HS-27A (cell line): ENCODE data around the gene PTPRK.

Experiments used
- DNase-seq: peaks from one replicate; pipeline ENCODE4 v3.0.0-alpha.2; 2012; ENCODE audit warnings: low read depth, missing footprints

PTPRK gene

GRCh38 chr6:128345278-128345677 is 175.1 kb downstream of the PTPRK start:
- DNase-seq: no peak

DNA sequence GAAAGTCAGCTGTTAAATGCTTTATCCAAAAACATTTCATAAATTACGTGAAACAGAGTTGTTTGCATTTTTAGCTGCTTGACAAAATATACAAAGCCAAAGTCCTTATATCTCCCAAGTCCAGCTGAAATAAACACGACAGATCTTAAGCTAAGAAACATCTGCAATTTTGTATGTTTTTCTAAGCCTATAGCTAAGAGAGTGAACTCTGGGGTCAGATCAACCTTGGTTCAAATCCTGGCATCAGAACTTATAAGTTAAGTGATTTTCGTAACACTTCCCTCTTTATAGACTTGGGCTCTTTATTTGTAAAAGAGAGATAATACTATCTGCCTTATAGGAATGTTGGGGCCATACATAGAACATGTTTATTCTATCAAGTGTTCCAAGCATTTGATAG is 176.7 kb downstream of the PTPRK start:
- no peak for DNase-seq

- no peak for DNase-seq
Measured at GRCh38 chr6:128339635-128340450, 180.6 kb downstream of the PTPRK start.

DNA sequence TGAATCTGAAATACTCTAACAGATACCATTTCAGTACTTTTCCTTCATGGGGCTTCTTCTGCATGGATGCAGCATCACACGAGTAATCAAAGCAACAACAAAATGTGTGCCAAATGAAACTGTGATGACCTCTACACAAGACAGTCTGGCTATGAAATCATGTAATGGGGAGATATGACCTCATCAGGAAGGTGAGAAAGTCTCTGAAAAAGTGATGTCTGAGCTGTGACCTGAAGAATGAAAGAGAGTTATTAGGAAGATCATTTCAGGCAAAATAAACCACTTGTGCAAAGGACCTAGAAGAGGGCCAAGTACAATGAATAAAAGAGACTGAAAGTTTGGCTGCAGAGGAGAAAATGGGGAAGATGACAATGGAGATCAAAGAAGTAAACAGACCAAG is 182.8 kb downstream of the PTPRK start:
- no peak for DNase-seq

- no peak for DNase-seq
Measured at GRCh38 chr6:128336436-128337095, 183.8 kb downstream of the PTPRK start.

- no peak for DNase-seq
Measured at GRCh38 chr6:128335963-128336362, 184.4 kb downstream of the PTPRK start.

- DNase-seq: no peak
Measured at GRCh38 chr6:128333581-128334223, 186.7 kb downstream of the PTPRK start.

DNA sequence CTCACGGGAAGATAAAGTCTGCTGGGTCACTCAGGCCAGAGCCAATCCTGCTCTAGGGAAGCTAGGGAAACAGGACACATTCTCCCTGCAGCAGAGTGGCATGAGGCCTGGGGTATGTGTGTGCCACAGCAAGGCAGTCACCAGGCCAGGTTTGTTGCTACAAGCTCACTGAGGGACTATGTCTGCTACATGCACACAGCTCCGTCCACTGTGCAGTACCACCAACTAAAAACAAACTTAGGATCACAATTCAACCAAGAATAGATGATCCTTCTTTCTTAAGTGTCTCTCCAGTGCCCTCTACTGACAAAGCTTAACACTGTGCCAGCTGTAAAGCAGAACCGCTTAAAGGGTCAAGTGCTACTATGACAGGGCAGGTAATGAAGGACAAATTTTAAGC is 192.5 kb downstream of the PTPRK start:
- DNase-seq: peak; percentile 22

- DNase-seq: no peak
Measured at GRCh38 chr6:128323011-128323410, 197.4 kb downstream of the PTPRK start.

DNA sequence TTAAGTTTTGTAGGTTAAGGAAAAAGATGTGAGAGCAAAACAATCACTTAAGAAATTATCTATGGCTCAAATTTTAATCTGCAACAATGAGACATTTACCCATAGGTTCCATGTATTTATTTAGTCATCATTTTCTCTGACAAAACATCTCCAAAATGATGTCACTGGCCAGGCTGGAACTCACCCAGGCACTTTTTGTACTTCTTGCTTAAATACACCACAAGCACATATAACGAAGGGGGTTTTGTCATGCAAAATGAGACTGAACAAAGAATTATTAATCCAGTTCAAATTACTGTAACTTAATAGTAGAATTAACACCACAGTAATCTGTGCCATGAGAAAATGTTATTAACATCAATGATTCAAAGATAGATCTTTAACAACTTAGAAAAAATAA is 200.5 kb downstream of the PTPRK start:
- DNase-seq: no peak

- DNase-seq: no peak
Measured at GRCh38 chr6:128319157-128319556, 201.2 kb downstream of the PTPRK start.

GRCh38 chr6:128316258-128316929 is 204.0 kb downstream of the PTPRK start:
- DNase-seq: no peak

GRCh38 chr6:128314190-128314589 is 206.2 kb downstream of the PTPRK start:
- DNase-seq: no peak

DNA sequence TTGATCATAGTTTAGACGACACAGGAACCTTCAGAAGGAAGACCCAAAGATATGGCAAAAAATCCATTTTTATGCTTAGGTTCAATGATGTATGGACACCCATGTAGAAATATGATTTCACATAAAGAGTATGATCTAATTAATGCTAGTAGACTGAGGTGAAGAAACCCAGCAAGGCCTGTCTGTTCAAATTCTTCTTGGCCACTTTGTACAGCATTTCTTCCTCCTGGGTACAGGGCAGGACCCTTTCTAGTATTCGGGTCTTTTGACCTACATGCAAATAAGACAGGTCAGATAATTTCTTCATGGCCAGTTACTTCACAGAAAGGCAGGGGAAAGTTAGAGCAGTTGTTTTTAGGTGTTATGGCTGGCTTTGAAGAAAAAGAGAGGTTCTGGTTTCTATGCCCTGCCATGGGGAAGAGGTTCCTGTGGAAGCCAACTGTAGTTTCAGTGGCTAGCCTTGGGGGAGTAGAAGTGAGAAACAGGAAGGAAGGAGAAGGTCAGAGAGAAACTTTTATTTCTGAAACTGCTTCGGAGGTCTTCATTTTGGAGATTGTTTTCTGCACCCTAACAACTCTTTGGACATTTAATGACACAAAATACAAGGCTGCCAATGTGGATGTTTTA is 208.3 kb downstream of the PTPRK start:
- no peak for DNase-seq

DNA sequence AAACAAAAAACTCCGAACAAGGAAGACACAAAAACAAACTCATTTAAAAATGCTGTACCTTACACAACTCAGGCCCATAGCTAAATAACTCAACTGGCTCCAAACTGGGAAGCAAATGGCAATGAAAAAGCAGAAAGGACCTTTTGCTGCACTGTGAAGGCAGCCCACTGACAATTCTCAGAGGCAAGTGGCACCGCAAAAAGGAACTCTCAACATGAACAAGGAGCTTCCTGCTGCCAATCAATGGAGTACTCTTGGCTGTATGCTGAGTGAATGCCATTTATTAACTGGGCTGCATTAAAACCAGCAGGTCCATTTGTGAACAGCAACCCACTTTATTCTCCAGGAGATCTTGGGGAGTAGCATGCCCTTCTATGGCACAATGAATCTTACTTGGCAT is 209.9 kb downstream of the PTPRK start:
- no peak for DNase-seq

DNA sequence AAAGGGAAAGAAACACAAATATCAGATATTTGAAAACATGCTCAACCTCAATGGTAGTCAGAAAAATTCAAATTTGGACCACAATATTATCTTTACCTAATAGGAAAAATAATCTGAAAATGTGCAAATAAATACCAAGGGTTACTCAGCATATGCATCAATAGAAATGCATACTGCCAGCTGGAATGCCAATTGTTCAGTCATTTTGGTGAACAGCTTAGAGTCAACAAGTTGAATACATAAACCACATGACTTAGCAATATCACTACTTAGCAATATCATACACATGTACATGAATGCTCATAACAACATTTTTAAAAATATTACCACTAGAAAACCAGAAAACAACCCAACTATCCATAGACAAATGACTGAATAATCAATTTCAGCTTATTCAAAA is 212.7 kb downstream of the PTPRK start:
- no peak for DNase-seq

DNA sequence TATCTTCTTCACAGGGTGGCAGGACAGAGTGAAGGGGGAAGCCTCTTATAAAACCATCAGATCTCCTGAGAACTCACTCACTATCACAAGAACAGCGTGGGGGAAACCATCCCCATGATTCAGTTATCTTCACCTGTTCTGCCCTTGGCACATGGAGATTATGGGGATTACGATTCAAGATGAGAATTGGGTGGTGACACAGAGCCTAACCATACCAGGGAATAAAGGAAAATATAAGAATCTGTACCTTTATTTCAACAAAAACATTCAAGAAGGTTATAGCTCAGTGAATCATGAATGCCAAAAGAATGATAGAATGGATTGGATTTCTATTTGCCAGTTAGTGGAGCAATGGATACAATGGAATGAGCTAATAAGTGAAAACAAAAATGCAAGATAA is 214.4 kb downstream of the PTPRK start:
- DNase-seq: no peak

- no peak for DNase-seq
Measured at GRCh38 chr6:128305228-128305627, 215.2 kb downstream of the PTPRK start.

DNA sequence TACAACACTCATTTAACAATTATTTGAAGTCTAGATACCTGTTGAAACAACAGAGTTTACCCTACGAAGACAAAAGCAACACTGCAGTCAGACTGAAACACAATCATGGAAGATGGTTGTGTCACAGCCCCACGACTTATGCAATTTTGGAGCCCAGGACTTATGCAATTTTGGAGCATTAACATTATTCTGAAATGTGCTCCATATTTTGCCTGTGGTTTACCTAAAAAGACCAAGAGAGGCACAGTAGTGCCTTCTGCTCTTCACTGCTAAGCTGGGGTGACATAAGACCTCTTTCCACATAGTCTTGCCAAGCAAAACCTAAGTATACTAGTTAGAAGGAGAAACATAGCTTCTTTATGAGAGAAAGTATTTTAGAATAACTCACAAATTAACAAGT is 216.5 kb downstream of the PTPRK start:
- no peak for DNase-seq

- DNase-seq: no peak
Measured at GRCh38 chr6:128302942-128303341, 217.5 kb downstream of the PTPRK start.

- no peak for DNase-seq
Measured at GRCh38 chr6:128295670-128296069, 224.7 kb downstream of the PTPRK start.

GRCh38 chr6:128290221-128290620 is 230.2 kb downstream of the PTPRK start:
- no peak for DNase-seq
